HEK293 (cell line): Measurements from ENCODE around the gene DEUP1.

ENCODE experiments used
- CTCF ChIA-PET: fragments of 350-600 bp; formaldehyde crosslinking; extraction: SDS; loops from one replicate; lab custom pipeline; 2021; ENCODE audit warnings: antibody characterized with exemption; lab: Yijun Ruan, JAX
- POLR2A ChIA-PET: fragments of 300-600 bp; formaldehyde crosslinking; extraction: SDS; loops from one replicate; lab custom pipeline; 2020; ENCODE audit warnings: antibody characterized with exemption, inconsistent platforms; lab: Yijun Ruan, JAX
- H3K27ac ChIP-seq: fragments of 200-500 bp; sonication (Bioruptor generic); 2 replicates; pipeline ENCODE4 v1.5.1; 2014; ENCODE audit warnings: low read depth, low read length, control low read depth, inconsistent platforms; ENCODE audit errors: extremely low read depth
- H3K36me3 ChIP-seq, 2 experiments: fragments of 200-500 bp in 1 of 2; sonication (Bioruptor generic) in 1 of 2; 1 replicate in 1 of 2; 2 replicates in 1 of 2; pipeline ENCODE4 v1.5.1; 2014 to 2017; ENCODE audit warnings: inconsistent platforms in 2 of 2, low read length in 2 of 2; ENCODE audit not compliant: control insufficient read depth in 2 of 2, insufficient read depth in 1 of 2
- H3K4me1 ChIP-seq: fragments of 200-500 bp; sonication (Bioruptor generic); 2 replicates; pipeline ENCODE4 v1.5.1; 2014; ENCODE audit warnings: mild to moderate bottlenecking, low read length, inconsistent platforms; ENCODE audit not compliant: control insufficient read depth, insufficient read depth
- H3K4me3 ChIP-seq: 2 replicates; pipeline ENCODE4 v1.5.1; 2011; ENCODE audit warnings: low read depth, mild to moderate bottlenecking, control low read depth, low read length, moderate library complexity
- H3K9me3 ChIP-seq: fragments of 200-500 bp; sonication (Bioruptor generic); 2 replicates; pipeline ENCODE4 v1.5.1; 2014; ENCODE audit warnings: low read depth, low read length, inconsistent platforms; ENCODE audit not compliant: control insufficient read depth, insufficient read depth
- GFI1B ChIP-seq: fragments of 450-650 bp; formaldehyde crosslinking; IDR thresholded peaks from 2 replicates; pipeline ENCODE4 v1.5.1; 2016; ENCODE audit warnings: missing biosample characterization, missing genetic modification characterization
- PATZ1 ChIP-seq: fragments of 450-650 bp; formaldehyde crosslinking; IDR thresholded peaks from 2 replicates; pipeline ENCODE4 v1.5.1; 2016; ENCODE audit warnings: missing biosample characterization, missing genetic modification characterization
- RBAK ChIP-seq: fragments of 450-650 bp; formaldehyde crosslinking; IDR thresholded peaks from 2 replicates; pipeline ENCODE4 v1.5.1; 2016; ENCODE audit warnings: missing biosample characterization, missing genetic modification characterization
- REPIN1 ChIP-seq: fragments of 450-650 bp; formaldehyde crosslinking; IDR thresholded peaks from 2 replicates; pipeline ENCODE4 v1.5.1; 2017; ENCODE audit warnings: missing biosample characterization, missing genetic modification characterization, low read depth
- REST ChIP-seq: fragments of 450-650 bp; formaldehyde crosslinking; IDR thresholded peaks from 2 replicates; pipeline ENCODE4 v1.5.1; 2016; ENCODE audit warnings: missing biosample characterization, missing genetic modification characterization
- YY1 ChIP-seq: fragments of 450-650 bp; formaldehyde crosslinking; IDR thresholded peaks from 2 replicates; pipeline ENCODE4 v1.5.1; 2018; ENCODE audit warnings: missing biosample characterization, missing genetic modification characterization
- ZBTB48 ChIP-seq: fragments of 450-650 bp; formaldehyde crosslinking; IDR thresholded peaks from 2 replicates; pipeline ENCODE4 v1.5.1; 2016; ENCODE audit warnings: missing biosample characterization, missing genetic modification characterization
- ZBTB7A ChIP-seq: fragments of 450-650 bp; formaldehyde crosslinking; IDR thresholded peaks from 2 replicates; pipeline ENCODE4 v1.5.1; 2016; ENCODE audit warnings: low read depth, missing biosample characterization, missing genetic modification characterization
- ZEB2 ChIP-seq: fragments of 450-650 bp; formaldehyde crosslinking; IDR thresholded peaks from 2 replicates; pipeline ENCODE4 v1.5.1; 2016; ENCODE audit warnings: missing biosample characterization, missing genetic modification characterization
- ZFP37 ChIP-seq: fragments of 450-650 bp; formaldehyde crosslinking; IDR thresholded peaks from 2 replicates; pipeline ENCODE4 v1.5.1; 2016; ENCODE audit warnings: missing biosample characterization, missing genetic modification characterization
- ZNF121 ChIP-seq: fragments of 450-650 bp; formaldehyde crosslinking; IDR thresholded peaks from 2 replicates; pipeline ENCODE4 v1.5.1; 2016; ENCODE audit warnings: missing biosample characterization, missing genetic modification characterization
- ZNF157 ChIP-seq: fragments of 450-650 bp; formaldehyde crosslinking; IDR thresholded peaks from 2 replicates; pipeline ENCODE4 v1.5.1; 2016; ENCODE audit warnings: missing biosample characterization, missing genetic modification characterization
- ZNF18 ChIP-seq: fragments of 450-650 bp; formaldehyde crosslinking; IDR thresholded peaks from 2 replicates; pipeline ENCODE4 v1.5.1; 2016; ENCODE audit warnings: missing biosample characterization, missing genetic modification characterization
- ZNF211 ChIP-seq: fragments of 450-650 bp; formaldehyde crosslinking; IDR thresholded peaks from 2 replicates; pipeline ENCODE4 v1.5.1; 2016; ENCODE audit warnings: low read depth, missing biosample characterization, missing genetic modification characterization
- ZNF214 ChIP-seq: fragments of 450-650 bp; formaldehyde crosslinking; IDR thresholded peaks from 2 replicates; pipeline ENCODE4 v1.5.1; 2017; ENCODE audit warnings: missing biosample characterization, mild to moderate bottlenecking, missing genetic modification characterization, borderline replicate concordance
- ZNF274 ChIP-seq, 2 experiments: fragments of 200-500 bp in 1 of 2; fragments of 450-650 bp in 1 of 2; sonication (Bioruptor generic) in 1 of 2; formaldehyde crosslinking in 1 of 2; IDR thresholded peaks; 2 replicates each; pipeline versions ENCODE4 v1.5.1 to v1.6.1; 2014 to 2016; ENCODE audit warnings: borderline replicate concordance in 1 of 2, inconsistent platforms in 1 of 2, low read length in 1 of 2, missing biosample characterization in 1 of 2, missing genetic modification characterization in 1 of 2
- ZNF311 ChIP-seq: fragments of 450-650 bp; formaldehyde crosslinking; IDR thresholded peaks from 2 replicates; pipeline ENCODE4 v1.5.1; 2017; ENCODE audit warnings: missing biosample characterization, missing genetic modification characterization, borderline replicate concordance
- ZNF391 ChIP-seq: fragments of 450-650 bp; formaldehyde crosslinking; IDR thresholded peaks from 2 replicates; pipeline ENCODE4 v1.5.1; 2016; ENCODE audit warnings: low read depth, missing biosample characterization, missing genetic modification characterization, borderline replicate concordance
- ZNF404 ChIP-seq: fragments of 450-650 bp; formaldehyde crosslinking; IDR thresholded peaks from 2 replicates; pipeline ENCODE4 v1.5.1; 2017; ENCODE audit warnings: missing biosample characterization, missing genetic modification characterization
- ZNF423 ChIP-seq: fragments of 450-650 bp; formaldehyde crosslinking; IDR thresholded peaks from 2 replicates; pipeline ENCODE4 v1.5.1; 2016; ENCODE audit warnings: missing biosample characterization, missing genetic modification characterization
- ZNF555 ChIP-seq: fragments of 450-650 bp; formaldehyde crosslinking; conservative IDR thresholded peaks from 2 replicates; pipeline ENCODE4 v1.5.1; 2017; ENCODE audit warnings: missing biosample characterization, mild to moderate bottlenecking, missing genetic modification characterization, inconsistent platforms
- ZNF596 ChIP-seq: fragments of 450-650 bp; IDR thresholded peaks from 2 replicates; pipeline ENCODE4 v1.5.0; 2018; ENCODE audit warnings: missing biosample characterization, mild to moderate bottlenecking, missing genetic modification characterization, moderate library complexity
- ZNF76 ChIP-seq: fragments of 450-650 bp; formaldehyde crosslinking; IDR thresholded peaks from 2 replicates; pipeline ENCODE4; 2016; ENCODE audit warnings: low read depth, missing biosample characterization, missing genetic modification characterization, borderline replicate concordance
- ZSCAN18 ChIP-seq: fragments of 450-650 bp; formaldehyde crosslinking; IDR thresholded peaks from 2 replicates; pipeline ENCODE4 v1.5.1; 2016; ENCODE audit warnings: missing biosample characterization, missing genetic modification characterization

The DEUP1 gene

GRCh38 chr11:93348930-93349329 lies 18.4 kb downstream of the DEUP1 start:
- CTCF ChIA-PET: no interaction called here
- H3K27ac ChIP-seq: no peak overlapping the region

GRCh38 chr11:93350835-93351234 lies 20.3 kb downstream of the DEUP1 start:
- H3K9me3 ChIP-seq: no peaks in the 10 kb centered on the region
- CTCF ChIA-PET: no interaction called here
- H3K27ac ChIP-seq: no peak overlapping the region
- H3K36me3 ChIP-seq: no peaks in the 10 kb centered on the region
- H3K4me3 ChIP-seq: no peak overlapping the region
- POLR2A ChIA-PET: no interaction called here
- no peaks in the 10 kb centered on the region for H3K4me1 ChIP-seq
- no peak for TF ChIP-seq ZNF311 (tag by site-specific recombination)
- TF ChIP-seq YY1: no peak
- TF ChIP-seq ZNF391 (tag by site-specific recombination): no peak
- TF ChIP-seq ZNF76 (tag by site-specific recombination): no peak
- no peak for TF ChIP-seq ZSCAN18 (tag by site-specific recombination)
- TF ChIP-seq REST (tag by site-specific recombination): no peak

More at GRCh38 chr11:93348930-93349329, 18.4 kb downstream of the DEUP1 start:
- Histone ChIP-seq H3K9me3 (no peaks in the 10 kb centered on the region), H3K36me3 (no peaks in the 10 kb centered on the region), H3K4me1 (no peaks in the 10 kb centered on the region), H3K4me3 (no peak overlapping the region)
- TF ChIP-seq ZNF211 (tag by site-specific recombination): no peak
- TF ChIP-seq ZFP37 (tag by site-specific recombination): no peak
- TF ChIP-seq ZNF274 (IDR thresholded peaks at IDR 0.05; ENCODE audit: low read length): no peak
- TF ChIP-seq ZNF274 (tag by site-specific recombination; IDR thresholded peaks at IDR 0.05; ENCODE audit: borderline replicate concordance): no peak
- no peak for TF ChIP-seq ZBTB48 (tag by site-specific recombination)
- no peak for TF ChIP-seq ZNF555 (tag by site-specific recombination)
- TF ChIP-seq GFI1B: no peak
- no peak for TF ChIP-seq REPIN1 (tag by site-specific recombination)
- no peak for TF ChIP-seq RBAK (tag by site-specific recombination)
- TF ChIP-seq ZNF423 (tag by site-specific recombination): no peak
- no peak for TF ChIP-seq REST (tag by site-specific recombination)
- TF ChIP-seq PATZ1 (tag by site-specific recombination): no peak
- TF ChIP-seq ZNF121: no peak
- TF ChIP-seq ZNF404 (tag by site-specific recombination): no peak
- TF ChIP-seq ZNF18 (tag by site-specific recombination): no peak
- no peak for TF ChIP-seq ZNF214 (tag by site-specific recombination)
- no peak for TF ChIP-seq ZEB2 (tag by site-specific recombination)
- no peak for TF ChIP-seq ZNF157 (tag by site-specific recombination)
- no peak for TF ChIP-seq ZBTB7A (tag by site-specific recombination)
- no peak for TF ChIP-seq ZNF596 (tag by site-specific recombination)
- POLR2A ChIA-PET: no interaction called here
